Iris pigment epithelial cell (primary cell): Measurements from ENCODE around the gene UST.
"Not testable (repeated sequence)": the region's sequence is repeated elsewhere in the genome, so short reads cannot be mapped to it uniquely, and the experiment has no call there.

Source experiments
- DNase-seq: peaks from one replicate; pipeline ENCODE4 v3.0.0-alpha.2; 2011; ENCODE audit warnings: low read depth

The UST gene

GRCh38 chr6:148837941-148838340 is 91.1 kb downstream of the UST start:
- DNase-seq, result no peak

- DNase-seq, result no peak
These were observed 92.2 kb downstream of the UST start for GRCh38 chr6:148839044-148839443.

GRCh38 chr6:148840256-148840655 is 93.4 kb downstream of the UST start:
- DNase-seq, result no peak

DNA sequence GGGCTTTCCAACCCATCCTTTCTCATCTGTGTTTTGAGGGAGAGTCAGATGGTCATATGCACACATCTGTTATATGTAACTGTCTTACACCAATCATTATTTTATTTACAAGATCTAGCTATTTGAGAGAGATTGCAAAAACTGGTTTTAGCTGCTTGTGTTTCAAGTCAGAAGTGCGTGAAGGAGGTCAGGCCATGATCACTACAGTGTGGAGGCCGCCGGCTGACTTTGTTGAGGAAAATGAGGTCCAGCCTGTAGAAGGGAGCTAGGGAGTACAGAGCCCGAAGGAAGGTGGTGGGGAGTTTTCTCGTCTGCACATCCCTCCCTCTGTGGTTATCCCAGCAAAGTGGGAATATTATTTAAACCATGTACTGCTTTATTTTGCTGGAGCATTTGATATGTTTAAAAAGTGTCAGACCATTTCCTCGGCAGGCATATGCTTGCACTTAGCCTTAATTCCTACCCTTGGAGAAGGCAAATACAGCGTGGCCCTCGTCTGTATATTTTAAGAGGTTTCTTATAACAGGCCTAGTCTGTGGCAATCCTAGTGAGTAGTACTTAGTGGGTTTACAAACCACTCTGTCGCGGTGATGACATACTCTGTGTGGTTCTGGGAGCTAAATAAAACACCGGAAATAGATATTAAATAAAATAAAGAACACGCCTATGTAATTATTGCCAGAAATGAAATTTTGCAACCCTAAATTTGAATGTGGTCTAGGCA is 95.6 kb downstream of the UST start:
- DNase-seq, result no peak

GRCh38 chr6:148845464-148845863 is 98.6 kb downstream of the UST start:
- DNase-seq, result no peak

- no peak for DNase-seq
These were observed 100.2 kb downstream of the UST start for GRCh38 chr6:148846778-148847761.

- DNase-seq, result no peak
These were observed 102.1 kb downstream of the UST start for GRCh38 chr6:148848915-148849314.

DNA sequence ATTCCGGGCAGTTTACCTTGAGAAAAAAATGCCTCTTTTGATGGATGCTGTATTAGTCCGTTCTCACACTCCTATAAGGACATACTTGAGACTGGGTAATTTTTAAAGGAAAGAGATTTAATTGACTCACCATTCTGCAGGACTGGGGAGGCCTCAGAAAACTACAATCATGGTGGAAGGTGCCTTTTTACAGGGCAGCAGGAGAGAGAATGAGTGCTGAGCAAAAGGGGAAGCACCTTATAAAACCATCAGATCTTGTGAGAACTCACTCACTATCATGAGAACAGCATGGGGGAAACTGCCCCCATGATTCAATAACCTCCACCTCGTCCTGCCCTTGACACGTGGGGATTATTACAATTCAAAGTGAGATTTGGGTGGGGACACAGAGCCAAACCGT is 102.6 kb downstream of the UST start:
- DNase-seq, result not testable (repeated sequence)

GRCh38 chr6:148850964-148851363 is 104.1 kb downstream of the UST start:
- no peak for DNase-seq

- DNase-seq, result no peak
These were observed 105.1 kb downstream of the UST start for GRCh38 chr6:148851683-148852556.

GRCh38 chr6:148852688-148853087 is 105.9 kb downstream of the UST start:
- DNase-seq, result no peak

DNA sequence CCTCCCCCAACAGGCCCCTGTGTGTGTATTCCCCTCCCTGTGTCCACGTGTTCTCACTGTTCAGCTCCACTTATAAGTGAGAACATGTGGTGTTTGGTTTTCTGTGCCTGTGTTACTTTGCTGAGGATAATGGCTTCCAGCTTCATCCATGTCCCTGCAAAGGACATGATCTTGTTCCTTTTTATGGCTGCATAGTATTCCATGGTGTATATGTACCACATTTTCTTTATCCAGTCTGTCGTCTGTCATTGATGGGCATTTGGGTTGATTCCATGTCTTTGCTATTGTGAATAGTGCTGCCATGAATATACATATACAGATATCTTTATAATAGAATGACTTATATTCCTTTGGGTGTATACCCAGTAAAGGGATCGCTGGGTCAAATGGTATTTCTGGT is 106.3 kb downstream of the UST start:
- DNase-seq, result not testable (repeated sequence)

DNA sequence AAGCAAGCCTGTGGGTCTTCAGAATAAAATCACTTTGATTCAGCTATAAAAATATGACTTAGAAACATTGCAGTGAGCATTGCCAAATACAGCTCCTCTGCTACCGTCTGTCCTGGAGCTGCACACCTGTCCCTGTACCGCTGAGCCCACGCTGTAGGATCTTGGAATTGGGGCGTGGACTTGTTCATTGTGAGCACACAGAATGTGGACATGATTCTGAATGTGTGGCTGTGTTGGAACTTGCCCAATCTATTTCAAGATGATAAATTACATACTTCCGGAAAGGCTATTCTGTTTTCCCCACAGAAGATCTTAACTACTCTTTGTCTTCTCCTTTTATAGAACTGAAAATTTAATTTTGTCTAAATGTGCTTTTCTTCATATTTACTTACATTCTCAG is 107.3 kb downstream of the UST start:
- DNase-seq, result no peak

DNA sequence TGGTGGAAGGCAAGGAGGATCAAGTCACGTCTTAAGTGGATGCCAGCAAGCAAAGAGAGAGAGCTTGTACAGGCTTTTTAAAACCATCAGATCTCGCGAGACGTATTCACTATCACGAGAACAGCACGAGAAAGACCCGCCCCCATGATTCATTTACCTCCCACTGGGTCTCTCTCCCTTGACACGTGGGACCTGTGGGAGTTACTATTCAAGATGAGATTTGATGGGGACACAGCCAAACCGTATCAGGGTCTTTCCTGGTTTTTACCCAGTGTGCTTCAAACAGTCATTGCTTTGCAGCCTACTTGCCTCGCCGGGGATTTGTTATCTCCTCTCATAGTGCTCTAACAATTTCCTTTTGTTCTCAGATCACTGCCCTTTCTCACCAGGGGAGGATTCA is 108.2 kb downstream of the UST start:
- DNase-seq, result no peak

GRCh38 chr6:148855744-148856143 is 108.9 kb downstream of the UST start:
- DNase-seq, result no peak

- peak; percentile 87 for DNase-seq
These were observed 111.1 kb downstream of the UST start for GRCh38 chr6:148857798-148858390.

GRCh38 chr6:148864132-148864531 is 117.3 kb downstream of the UST start:
- DNase-seq, result not testable (repeated sequence)

- DNase-seq, result no peak
These were observed 118.1 kb downstream of the UST start for GRCh38 chr6:148864941-148865340.

DNA sequence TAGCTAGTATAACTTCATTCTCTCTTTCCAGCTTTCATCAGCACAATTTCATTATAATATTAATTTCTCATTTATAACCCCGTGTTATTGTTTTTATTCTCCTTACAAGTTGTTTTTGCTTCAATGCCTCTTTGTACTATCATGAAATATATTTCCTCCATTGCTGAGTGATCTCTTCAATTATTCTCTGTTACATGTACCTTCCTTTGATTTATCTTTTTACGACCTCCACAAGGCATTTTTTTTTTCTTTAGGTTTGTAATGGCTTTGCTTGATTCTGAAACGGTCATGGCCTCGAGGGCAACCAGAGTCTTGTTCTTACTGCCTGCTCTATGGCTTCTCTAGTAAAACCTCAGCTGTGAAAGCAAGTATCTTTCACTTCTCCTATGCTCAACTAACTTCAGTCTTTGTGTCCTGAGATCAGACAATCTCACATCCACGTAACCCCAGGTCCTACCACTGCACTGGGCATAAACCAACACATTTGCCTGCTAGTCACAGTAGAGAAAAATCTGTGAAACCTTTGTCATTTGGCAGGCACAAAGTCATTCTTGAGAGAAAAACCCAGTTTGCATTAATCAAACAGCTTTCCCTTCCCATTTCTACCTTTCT is 119.9 kb downstream of the UST start:
- no peak for DNase-seq

DNA sequence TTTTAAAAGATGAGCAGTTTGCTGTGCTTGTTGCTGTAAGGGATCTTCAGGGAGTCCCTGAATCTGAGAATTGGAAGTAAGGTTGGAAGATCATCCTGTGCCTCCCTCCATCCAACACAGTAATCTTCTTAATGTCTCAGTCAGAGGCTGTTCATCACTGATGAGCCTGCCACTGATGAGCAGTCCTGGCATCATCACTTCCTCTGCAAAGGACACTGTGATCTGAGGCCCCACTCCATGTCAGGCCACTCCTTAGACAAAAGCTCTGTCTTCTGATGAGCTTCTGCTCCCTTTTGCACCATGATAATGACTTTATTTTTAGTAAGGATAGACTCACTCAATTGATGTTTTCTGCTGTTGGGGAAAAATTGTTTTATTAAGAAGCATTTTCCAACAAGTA is 121.0 kb downstream of the UST start:
- DNase-seq, result no peak

- peak; percentile 82 for DNase-seq
These were observed 121.5 kb downstream of the UST start for GRCh38 chr6:148868314-148868713.
